HG03439 (cell line): ENCODE measurements around the gene SERINC2.

Experiments
- ATAC-seq: cut with Tn5 transposase; IDR thresholded peaks from one replicate; pipeline ENCODE4 v1.9.1; 2021; ENCODE audit warnings: mild to moderate bottlenecking, moderate library complexity; ENCODE audit not compliant: unreplicated experiment

Gene SERINC2

DNA sequence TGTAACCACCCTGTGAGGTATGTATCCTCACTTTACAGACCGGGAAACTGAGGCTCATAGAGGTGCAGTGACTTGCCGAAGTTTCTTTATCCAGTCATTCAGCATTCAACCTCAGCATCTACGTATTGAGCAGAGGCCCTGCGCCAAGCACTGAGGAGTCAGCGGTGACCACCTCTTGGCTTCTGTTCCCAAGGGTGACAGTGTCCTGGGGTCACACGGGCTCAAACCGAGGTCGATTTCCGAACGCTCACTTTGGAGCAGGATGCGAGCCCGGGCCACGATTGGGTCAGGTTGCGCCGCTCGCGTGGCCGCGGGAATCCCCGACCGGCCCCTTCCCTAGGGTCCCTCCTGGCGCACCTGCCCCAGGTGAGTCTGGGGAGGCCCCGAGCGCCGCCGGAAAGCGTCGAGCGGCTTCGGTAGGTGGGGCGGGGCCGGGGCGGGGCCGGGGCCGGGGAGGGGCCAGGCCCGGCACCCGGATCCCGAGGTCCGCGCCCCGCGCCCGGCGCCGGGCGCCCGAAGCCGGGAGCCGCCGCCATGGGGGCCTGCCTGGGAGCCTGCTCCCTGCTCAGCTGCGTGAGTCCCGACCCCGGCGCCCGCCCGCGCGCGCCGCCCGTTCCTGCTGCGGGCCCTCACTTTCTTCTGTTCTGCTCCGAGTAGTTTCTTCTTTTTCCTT, at the start of gene SERINC2:
Gene SERINC2 (plus strand): TSS at position 482 of the 673 bp plus-strand sequence. CDS start 53 bp downstream, at position 535.
- ATAC-seq, result no peak

DNA sequence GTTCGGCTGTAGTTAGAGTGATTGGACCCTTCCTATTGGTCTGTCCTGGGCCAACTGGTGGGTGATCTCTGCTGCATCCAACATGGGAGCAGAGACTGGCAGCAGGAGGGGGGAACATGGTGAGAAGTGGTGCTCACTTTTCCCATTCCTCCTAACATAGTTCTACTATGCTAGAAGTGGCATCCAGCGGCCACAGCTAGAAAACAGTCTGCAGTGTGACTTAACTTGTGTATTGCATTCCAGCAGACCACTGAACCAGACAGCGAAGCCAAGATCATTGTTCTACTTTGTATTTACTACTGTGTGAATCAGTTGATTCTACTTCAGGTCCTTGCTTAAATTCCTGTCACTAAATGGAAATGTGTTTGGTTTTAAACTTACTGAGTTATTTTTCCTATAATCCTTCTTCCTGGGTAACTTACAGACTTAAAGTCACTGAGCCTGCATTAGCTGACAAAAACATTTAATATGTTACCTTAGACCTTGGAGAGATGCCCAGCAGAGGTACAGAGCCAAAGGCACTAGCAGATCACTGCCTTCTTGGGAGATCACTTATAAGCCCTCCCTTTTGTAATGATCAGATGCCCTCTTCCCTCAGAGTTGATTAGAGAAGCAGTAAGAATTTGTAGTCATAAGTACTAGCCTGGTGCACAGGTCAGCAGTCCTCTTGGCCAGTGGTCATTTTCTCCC, 48.3 kb upstream of the SERINC2 start:
- no peak for ATAC-seq

DNA sequence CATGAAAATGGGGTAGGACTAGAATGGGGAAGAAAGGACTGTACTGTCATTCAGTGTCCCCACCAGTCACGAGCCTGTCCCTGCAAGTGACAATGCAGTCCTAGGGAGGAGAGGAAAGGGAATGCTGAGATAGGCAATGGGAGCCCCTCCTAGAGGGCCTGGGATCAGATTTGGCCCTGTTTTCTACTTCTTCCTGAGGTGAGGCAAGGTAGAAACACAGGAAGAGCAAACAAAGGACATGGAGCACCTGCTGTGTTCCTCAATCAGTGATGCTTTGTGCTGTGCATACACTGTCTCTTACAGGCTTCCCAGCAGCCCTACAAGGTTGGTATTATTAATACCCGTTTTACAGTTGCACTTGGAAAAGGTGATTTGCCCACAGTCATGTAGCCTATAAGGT, 46.2 kb upstream of the SERINC2 start:
- ATAC-seq, result no peak

- no peak for ATAC-seq
Measured at GRCh38 chr1:31368611-31369107, 44.4 kb upstream of the SERINC2 start.

DNA sequence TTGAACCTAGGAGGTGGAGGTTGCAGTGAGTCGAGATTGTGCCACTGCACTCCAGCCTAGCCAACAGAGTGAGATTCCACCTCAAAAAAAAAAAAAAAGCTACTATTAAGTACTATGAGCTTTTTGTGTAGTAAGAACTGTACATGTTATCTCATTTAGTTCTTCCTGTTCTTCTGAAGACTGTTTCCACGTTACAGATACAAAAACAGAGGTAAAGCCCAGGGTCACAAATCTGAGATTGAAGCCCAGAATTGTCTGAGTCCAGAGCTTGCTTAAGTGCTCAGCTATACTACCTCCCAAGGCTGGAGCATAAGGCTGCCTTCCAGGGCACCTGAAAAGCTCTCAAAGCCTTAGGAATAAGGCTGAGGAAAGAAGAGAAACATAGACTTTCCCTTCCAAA, 43.0 kb upstream of the SERINC2 start:
- ATAC-seq, result no peak

- no peak for ATAC-seq
Measured at GRCh38 chr1:31370565-31370964, 42.4 kb upstream of the SERINC2 start.

DNA sequence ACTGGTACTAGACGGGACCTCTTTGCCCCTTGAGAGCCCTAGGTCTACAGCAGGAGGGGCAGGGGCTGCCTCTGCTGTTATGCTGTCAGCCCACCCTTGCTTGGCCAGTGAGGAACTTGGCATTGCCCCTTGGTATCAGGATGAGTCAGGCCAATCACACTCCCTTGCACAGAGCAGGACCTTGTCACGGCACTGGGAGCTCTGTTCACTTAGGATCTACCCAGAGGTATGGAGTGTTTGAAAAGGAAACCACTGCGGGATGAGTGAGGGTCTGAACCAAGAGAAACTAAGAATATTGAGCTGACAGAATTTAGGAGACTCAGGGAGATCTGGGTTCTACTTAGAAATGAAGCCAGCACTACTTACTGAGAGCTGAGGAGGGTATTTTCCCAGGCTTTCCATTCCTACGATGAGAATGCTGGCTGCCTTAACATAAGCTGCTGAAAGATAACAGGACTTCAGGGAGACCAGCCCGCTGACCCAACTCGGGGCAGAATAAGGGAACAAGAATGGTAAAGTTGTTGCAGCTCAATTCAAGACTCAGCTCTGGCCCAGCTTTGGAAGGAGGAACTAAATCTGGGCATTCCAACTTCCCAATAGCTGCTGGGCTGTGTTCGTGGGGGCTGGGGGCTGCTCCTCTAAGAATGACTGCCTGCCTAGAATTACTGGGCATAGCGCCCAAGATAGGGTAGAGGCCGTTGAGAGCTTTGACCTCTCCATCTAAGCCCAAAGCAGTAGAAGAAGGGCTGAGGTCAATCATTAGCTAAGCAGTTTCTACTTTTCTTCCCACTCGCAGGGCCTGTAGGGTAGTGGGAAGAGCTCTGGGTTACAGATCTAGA, 41.7 kb upstream of the SERINC2 start:
- ATAC-seq, result no peak

GRCh38 chr1:31372051-31372450, 41.0 kb upstream of the SERINC2 start:
- ATAC-seq, result no peak

DNA sequence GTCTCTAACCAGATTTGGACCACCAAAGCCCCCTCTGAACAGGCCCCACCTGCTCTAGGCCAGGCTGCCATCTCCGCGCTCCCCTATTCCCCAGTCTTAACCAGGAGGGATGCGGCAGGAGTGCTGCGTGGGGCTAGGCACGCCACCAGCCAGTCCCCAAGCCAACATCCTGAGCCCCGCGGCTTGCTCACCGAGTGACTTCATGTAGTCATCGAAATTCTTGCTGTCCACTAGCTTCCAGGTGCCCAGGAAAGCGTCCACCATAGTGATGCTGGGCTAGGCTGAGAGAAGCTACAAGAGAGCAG, 40.3 kb upstream of the SERINC2 start:
- no peak for ATAC-seq

DNA sequence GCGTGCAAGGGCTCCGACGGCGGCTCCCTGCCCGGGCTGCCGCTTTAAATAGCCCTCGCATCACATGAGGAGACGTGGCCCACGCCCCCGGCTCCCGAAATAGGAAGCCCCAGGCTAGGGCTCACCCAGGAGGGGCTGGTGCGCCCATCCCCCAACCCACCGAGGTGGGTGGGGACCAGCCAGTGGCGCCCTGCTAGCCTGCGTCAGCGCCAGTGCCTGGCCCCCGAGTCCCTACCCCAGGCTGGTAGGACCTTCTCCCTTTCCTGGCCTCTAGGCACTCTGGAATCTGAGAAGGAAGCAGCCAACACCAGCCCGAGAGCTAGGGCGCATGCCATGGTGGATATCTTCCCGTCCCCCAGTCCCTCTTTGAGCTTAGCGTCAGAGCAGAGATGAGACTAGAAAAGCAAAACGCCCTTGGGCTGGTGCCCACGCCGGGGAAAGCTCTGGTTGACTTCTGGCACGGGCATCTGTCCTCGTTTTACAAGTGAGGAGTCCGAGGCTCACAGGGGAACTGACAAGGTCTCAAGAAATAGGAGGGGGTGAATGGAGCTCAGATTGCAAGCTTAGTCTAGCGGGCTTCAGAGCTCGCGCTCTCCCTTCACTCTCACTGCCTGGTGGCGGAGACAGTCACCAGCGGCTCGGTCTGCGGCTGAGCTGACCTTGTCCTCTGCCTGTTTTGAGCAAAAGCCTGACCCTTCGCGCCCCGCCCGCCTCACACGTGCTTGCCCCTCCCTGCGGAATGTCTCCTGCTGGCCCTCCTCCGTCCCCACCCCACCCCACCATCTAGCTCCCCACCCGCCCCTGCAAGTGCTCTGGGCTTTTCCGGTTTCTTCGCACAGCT, 39.7 kb upstream of the SERINC2 start, which contains the start of gene FABP3:
Gene FABP3 (minus strand): TSS at position 21 of the 841 bp plus-strand sequence. CDS start 62 bp downstream, outside the sequence.
- ATAC-seq, result no peak

DNA sequence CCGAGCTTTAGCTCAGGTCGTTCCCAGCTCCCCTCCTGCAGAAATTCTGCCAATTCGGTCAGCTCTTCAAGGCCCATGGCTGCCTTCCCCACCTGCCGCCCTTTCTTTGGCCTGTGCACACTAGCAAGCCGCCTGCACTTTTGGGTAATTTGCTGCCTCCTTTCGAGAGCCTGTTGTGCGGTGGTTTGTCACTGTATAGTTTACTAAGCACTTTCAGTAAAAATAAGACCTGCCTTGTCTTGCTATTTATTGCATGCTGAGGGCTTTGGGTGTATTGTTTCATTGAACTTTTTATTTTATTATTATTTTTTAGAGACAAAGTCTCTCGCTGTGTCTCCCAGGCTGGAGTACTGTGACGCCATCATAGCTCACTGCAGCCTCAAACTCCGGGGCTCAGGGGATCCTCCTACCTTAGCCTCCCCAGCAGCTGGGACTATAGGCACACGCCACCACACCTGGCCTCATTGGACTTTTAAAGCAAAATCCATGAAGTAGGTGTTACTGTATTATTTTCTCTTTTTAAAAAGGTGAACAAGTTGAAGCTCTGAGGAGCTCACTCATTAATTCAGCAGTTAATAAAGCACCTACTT, 39.0 kb upstream of the SERINC2 start:
- ATAC-seq, result no peak

GRCh38 chr1:31374511-31375196, 38.4 kb upstream of the SERINC2 start:
- ATAC-seq, result no peak

GRCh38 chr1:31376375-31377134, 36.5 kb upstream of the SERINC2 start:
- no peak for ATAC-seq

DNA sequence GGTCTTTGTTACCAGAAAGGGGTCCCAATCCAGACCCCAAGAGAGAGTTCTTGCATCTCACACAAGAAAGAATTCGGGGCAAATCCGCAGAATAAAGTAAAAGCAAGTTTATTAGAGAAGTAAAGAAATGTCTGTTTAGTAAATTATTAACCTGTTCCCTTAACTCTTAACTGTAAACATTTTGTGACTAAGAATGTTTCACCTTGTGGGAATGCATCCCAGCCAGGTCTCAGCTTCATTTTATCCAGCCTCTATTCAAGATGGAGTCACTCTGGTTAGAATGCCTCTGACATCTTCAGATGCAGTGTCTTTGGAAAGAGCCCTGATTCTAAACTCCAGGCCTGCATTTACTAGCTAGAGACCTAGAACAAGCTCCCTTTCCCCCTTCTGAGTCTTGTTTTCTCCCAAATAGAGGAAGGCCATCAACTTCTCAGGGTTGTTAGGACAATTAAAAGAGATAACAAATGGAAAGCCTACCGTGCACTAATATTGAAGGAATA, 35.6 kb upstream of the SERINC2 start:
- ATAC-seq, result no peak

GRCh38 chr1:31378001-31378400, 35.0 kb upstream of the SERINC2 start:
- no peak for ATAC-seq

DNA sequence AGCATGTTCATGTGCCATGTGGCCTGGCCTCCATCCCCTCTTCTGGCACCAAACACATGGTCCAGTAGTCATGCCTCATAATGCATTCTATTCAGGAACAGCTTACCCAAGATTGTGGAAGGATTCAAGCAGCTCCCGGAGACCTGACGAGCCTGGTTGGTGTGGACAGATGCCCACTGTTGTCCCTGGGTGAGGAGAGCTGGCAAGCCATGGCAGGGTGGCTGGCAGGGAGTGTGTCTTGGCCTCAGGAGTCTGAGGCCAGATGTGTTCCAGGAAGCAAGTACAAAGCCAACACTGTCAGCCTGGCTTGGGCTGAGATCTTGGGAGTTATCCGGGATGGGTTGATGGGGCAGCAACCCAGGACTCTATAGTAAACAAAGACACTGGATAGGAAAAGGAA, 32.8 kb upstream of the SERINC2 start:
- no peak for ATAC-seq

GRCh38 chr1:31381394-31382294, 31.4 kb upstream of the SERINC2 start:
- no peak for ATAC-seq
